ENCODE results near the gene GJB6. TPM values are rescaled to one million over a fixed set of nuclear protein-coding genes. Genes with fewer than 3 reads are reported as not detected.

GJB6 gene
- polyA plus RNA-seq, 1 donor: 3.6 TPM

- DNase-seq: no peak
These were observed 42.0 kb downstream of the GJB6 start for GRCh38 chr13:20190076-20190475.

- DNase-seq: no peak
These were observed 43.2 kb downstream of the GJB6 start for GRCh38 chr13:20188667-20189553.

- DNase-seq: no peak
These were observed 45.3 kb downstream of the GJB6 start for GRCh38 chr13:20186771-20187170.

- DNase-seq: no peak
These were observed 46.6 kb downstream of the GJB6 start for GRCh38 chr13:20185366-20186056.

GRCh38 chr13:20182231-20182846, 49.8 kb downstream of the GJB6 start:
- DNase-seq: peak; percentile 74

GRCh38 chr13:20181188-20181587, 50.9 kb downstream of the GJB6 start:
- DNase-seq: no peak

GRCh38 chr13:20178156-20178555, 54.0 kb downstream of the GJB6 start:
- no peak for DNase-seq

GRCh38 chr13:20177049-20177831, 54.9 kb downstream of the GJB6 start:
- DNase-seq: no peak

GRCh38 chr13:20175907-20176652, 56.0 kb downstream of the GJB6 start:
- no peak for DNase-seq

- no peak for DNase-seq
These were observed 56.7 kb downstream of the GJB6 start for GRCh38 chr13:20175406-20175794.

GRCh38 chr13:20174656-20175405, 57.3 kb downstream of the GJB6 start:
- peak; percentile 43 for DNase-seq

GRCh38 chr13:20173116-20173746, 58.9 kb downstream of the GJB6 start:
- DNase-seq: no peak

Other genes with a start within 250 kb of the GJB6 start
- 11.3 TPM for gene GJA3, start 71.3 kb downstream of the GJB6 start, polyA plus RNA-seq (ENCODE audit: insufficient read length)
- gene GJB2, start 39.4 kb downstream of the GJB6 start, polyA plus RNA-seq (ENCODE audit: insufficient read length): 4.4 TPM

All from left kidney (tissue), 2 donors.